Measurements from ENCODE around the gene SMAD2. TPM values are rescaled to one million over a fixed set of nuclear protein-coding genes. Genes with fewer than 3 reads are reported as not detected.

SMAD2 gene
- total RNA-seq, 1 experiment from 2014 or later: 163 TPM

DNA sequence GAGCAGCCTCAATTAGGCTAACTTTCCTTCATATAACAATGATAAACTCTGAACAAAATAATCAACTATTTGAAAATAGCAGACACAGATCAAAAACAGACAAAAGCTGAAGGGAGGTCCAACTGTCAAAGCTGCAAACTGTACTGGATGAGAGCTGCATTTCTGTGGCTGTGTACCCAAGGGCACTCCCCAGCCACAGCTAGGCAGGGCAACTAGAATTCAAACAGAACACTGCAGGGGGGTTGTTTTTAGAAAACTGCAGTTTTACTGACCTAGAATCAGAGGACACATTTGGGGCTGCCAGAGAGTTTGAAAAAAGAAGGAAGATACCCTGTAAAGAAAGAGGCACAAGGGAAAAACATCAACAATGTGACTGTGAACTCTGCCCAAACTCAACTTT lies 56.8 kb downstream of the SMAD2 start:
- peaks cover 38% of the 10 kb centered on the region; the same call in 1 of the 2 replicates for H3K36me3 ChIP-seq (ENCODE audit: insufficient read depth, low read length)
- H3K9me3 ChIP-seq (ENCODE audit: low read length): no peaks in the 10 kb centered on the region
- H3K4me1 ChIP-seq (ENCODE audit: low read length): peaks cover 10% of the 10 kb centered on the region; the same call in 1 of the 2 replicates
- H4K20me1 ChIP-seq (ENCODE audit: insufficient read depth, low read depth, low read length): no peaks in the 10 kb centered on the region
- no peak overlapping the region for H2AFZ ChIP-seq (ENCODE audit: low read length)
- H3K27me3 ChIP-seq (ENCODE audit: low read length): no peaks in the 10 kb centered on the region
- no peak for DNase-seq
- H3K9ac ChIP-seq (ENCODE audit: low read length): no peak overlapping the region
- peak overlapping the region; percentile 2; the same call in 1 of the 2 replicates for H3K27ac ChIP-seq (ENCODE audit: low read length)
- H3K9me2 ChIP-seq (replicated peaks; ENCODE audit: insufficient read depth, low read length): no peaks in the 10 kb centered on the region
- no peak overlapping the region for H3K4me3 ChIP-seq (ENCODE audit: low read length)
- no peak overlapping the region for H3K4me2 ChIP-seq (ENCODE audit: low read depth, low read length, poor library complexity, severe bottlenecking)
- H3K79me2 ChIP-seq (ENCODE audit: low read length): peaks cover 95% of the 10 kb centered on the region

- Histone ChIP-seq H3K79me2 (ENCODE audit: low read length) (peaks cover 93% of the 10 kb centered on the region), H3K9me2 (replicated peaks; ENCODE audit: insufficient read depth, low read length) (no peaks in the 10 kb centered on the region), H2AFZ (ENCODE audit: low read length) (no peak overlapping the region), H3K4me1 (ENCODE audit: low read length) (peaks cover 10% of the 10 kb centered on the region; the same call in 1 of the 2 replicates), H3K9ac (ENCODE audit: low read length) (no peak overlapping the region), H3K27ac (ENCODE audit: low read length) (no peak overlapping the region), H3K4me2 (ENCODE audit: low read depth, low read length, poor library complexity, severe bottlenecking) (no peak overlapping the region), H4K20me1 (ENCODE audit: insufficient read depth, low read depth, low read length) (no peaks in the 10 kb centered on the region), H3K4me3 (ENCODE audit: low read length) (no peak overlapping the region), H3K36me3 (ENCODE audit: insufficient read depth, low read length) (peaks cover 47% of the 10 kb centered on the region), H3K9me3 (ENCODE audit: low read length) (no peaks in the 10 kb centered on the region), H3K27me3 (ENCODE audit: low read length) (no peaks in the 10 kb centered on the region)
- DNase-seq: no peak
Measured at GRCh38 chr18:47872426-47872825, 58.0 kb downstream of the SMAD2 start.

DNA sequence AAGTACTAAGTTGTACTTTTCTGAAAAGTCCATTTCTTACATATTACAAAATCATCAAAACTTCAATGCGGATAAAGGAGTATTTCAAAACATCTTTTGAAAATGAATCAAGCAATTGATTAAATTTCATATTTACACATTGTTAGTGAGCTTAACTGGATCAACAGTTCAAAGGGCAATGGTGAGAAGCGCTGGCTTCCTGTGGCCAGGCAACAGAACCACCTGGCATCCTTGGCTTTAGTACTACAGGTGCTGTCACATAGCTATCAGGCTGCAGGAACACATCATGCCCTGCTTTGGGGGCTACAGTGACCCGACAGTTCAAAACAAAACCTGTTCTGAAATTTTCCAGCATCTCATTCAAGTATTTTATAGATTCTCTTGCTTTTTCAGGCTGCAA lies 59.2 kb downstream of the SMAD2 start:
- H3K9ac ChIP-seq (ENCODE audit: low read length): no peak overlapping the region
- H3K79me2 ChIP-seq (ENCODE audit: low read length): peaks cover 90% of the 10 kb centered on the region

GRCh38 chr18:47870605-47871004 lies 59.9 kb downstream of the SMAD2 start:
- Histone ChIP-seq H3K4me2 (ENCODE audit: low read depth, low read length, poor library complexity, severe bottlenecking) (no peak overlapping the region), H3K9me2 (replicated peaks; ENCODE audit: insufficient read depth, low read length) (no peaks in the 10 kb centered on the region), H2AFZ (ENCODE audit: low read length) (no peak overlapping the region), H3K27ac (ENCODE audit: low read length) (0 out of 2 replicates have a peak overlapping the region, but pooled peaks have one; percentile 17), H3K4me3 (ENCODE audit: low read length) (no peak overlapping the region), H3K4me1 (ENCODE audit: low read length) (peaks cover 4% of the 10 kb centered on the region; the same call in 1 of the 2 replicates), H3K9me3 (ENCODE audit: low read length) (no peaks in the 10 kb centered on the region), H3K27me3 (ENCODE audit: low read length) (no peaks in the 10 kb centered on the region), H4K20me1 (ENCODE audit: insufficient read depth, low read depth, low read length) (no peaks in the 10 kb centered on the region), H3K36me3 (ENCODE audit: insufficient read depth, low read length) (peaks cover 56% of the 10 kb centered on the region), H3K9ac (ENCODE audit: low read length) (no peak overlapping the region), H3K79me2 (ENCODE audit: low read length) (peaks cover 87% of the 10 kb centered on the region)
- DNase-seq: no peak

More for the DNA sequence above, 59.2 kb downstream of the SMAD2 start:
- peaks cover 57% of the 10 kb centered on the region for H3K36me3 ChIP-seq (ENCODE audit: insufficient read depth, low read length)
- H4K20me1 ChIP-seq (ENCODE audit: insufficient read depth, low read depth, low read length): no peaks in the 10 kb centered on the region
- peaks cover 7% of the 10 kb centered on the region; the same call in 1 of the 2 replicates for H3K4me1 ChIP-seq (ENCODE audit: low read length)
- no peaks in the 10 kb centered on the region for H3K9me2 ChIP-seq (replicated peaks; ENCODE audit: insufficient read depth, low read length)
- H3K27me3 ChIP-seq (ENCODE audit: low read length): no peaks in the 10 kb centered on the region
- no peaks in the 10 kb centered on the region for H3K9me3 ChIP-seq (ENCODE audit: low read length)
- no peak overlapping the region for H2AFZ ChIP-seq (ENCODE audit: low read length)
- no peak for DNase-seq
- no peak overlapping the region for H3K4me3 ChIP-seq (ENCODE audit: low read length)
- H3K4me2 ChIP-seq (ENCODE audit: low read depth, low read length, poor library complexity, severe bottlenecking): no peak overlapping the region
- 0 out of 2 replicates have a peak overlapping the region, but pooled peaks have one; percentile 17 for H3K27ac ChIP-seq (ENCODE audit: low read length)

- Histone ChIP-seq H3K27ac (ENCODE audit: low read length) (no peak overlapping the region), H3K4me1 (ENCODE audit: low read length) (peaks cover 4% of the 10 kb centered on the region; the same call in 1 of the 2 replicates), H3K79me2 (ENCODE audit: low read length) (peaks cover 78% of the 10 kb centered on the region), H3K9ac (ENCODE audit: low read length) (no peak overlapping the region), H3K4me2 (ENCODE audit: low read depth, low read length, poor library complexity, severe bottlenecking) (no peak overlapping the region), H3K9me2 (replicated peaks; ENCODE audit: insufficient read depth, low read length) (no peaks in the 10 kb centered on the region), H2AFZ (ENCODE audit: low read length) (no peak overlapping the region), H3K9me3 (ENCODE audit: low read length) (no peaks in the 10 kb centered on the region), H4K20me1 (ENCODE audit: insufficient read depth, low read depth, low read length) (no peaks in the 10 kb centered on the region), H3K27me3 (ENCODE audit: low read length) (no peaks in the 10 kb centered on the region), H3K36me3 (ENCODE audit: insufficient read depth, low read length) (peaks cover 69% of the 10 kb centered on the region), H3K4me3 (ENCODE audit: low read length) (no peak overlapping the region)
- DNase-seq: no peak
Measured at GRCh38 chr18:47868744-47869143, 61.7 kb downstream of the SMAD2 start.

DNA sequence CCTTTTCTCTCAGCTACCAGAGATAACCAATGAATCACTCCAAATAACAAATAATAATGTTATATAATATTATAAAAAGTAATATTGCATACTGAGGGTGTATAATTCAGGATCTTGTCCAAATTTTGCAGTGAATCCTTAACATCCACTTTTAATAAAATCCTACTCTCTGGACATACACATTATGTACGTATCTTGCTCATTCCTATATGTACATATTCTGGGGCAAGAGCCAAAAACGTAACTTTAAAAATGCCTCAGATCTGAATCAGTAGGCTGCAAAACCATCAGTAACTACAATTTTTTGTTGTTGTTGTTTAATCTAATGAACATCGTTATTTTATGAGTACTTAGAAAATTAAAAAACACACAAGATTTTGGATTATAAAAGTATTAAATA lies 65.3 kb downstream of the SMAD2 start:
- Histone ChIP-seq H3K9me2 (replicated peaks; ENCODE audit: insufficient read depth, low read length) (no peaks in the 10 kb centered on the region), H3K9me3 (ENCODE audit: low read length) (no peaks in the 10 kb centered on the region), H3K4me1 (ENCODE audit: low read length) (no peaks in the 10 kb centered on the region), H3K4me2 (ENCODE audit: low read depth, low read length, poor library complexity, severe bottlenecking) (no peak overlapping the region), H3K79me2 (ENCODE audit: low read length) (peaks cover 70% of the 10 kb centered on the region), H3K27ac (ENCODE audit: low read length) (no peak overlapping the region), H2AFZ (ENCODE audit: low read length) (no peak overlapping the region), H3K36me3 (ENCODE audit: insufficient read depth, low read length) (peaks cover 91% of the 10 kb centered on the region), H4K20me1 (ENCODE audit: insufficient read depth, low read depth, low read length) (no peaks in the 10 kb centered on the region), H3K27me3 (ENCODE audit: low read length) (no peaks in the 10 kb centered on the region), H3K9ac (ENCODE audit: low read length) (no peak overlapping the region), H3K4me3 (ENCODE audit: low read length) (no peak overlapping the region)
- DNase-seq: no peak

DNA sequence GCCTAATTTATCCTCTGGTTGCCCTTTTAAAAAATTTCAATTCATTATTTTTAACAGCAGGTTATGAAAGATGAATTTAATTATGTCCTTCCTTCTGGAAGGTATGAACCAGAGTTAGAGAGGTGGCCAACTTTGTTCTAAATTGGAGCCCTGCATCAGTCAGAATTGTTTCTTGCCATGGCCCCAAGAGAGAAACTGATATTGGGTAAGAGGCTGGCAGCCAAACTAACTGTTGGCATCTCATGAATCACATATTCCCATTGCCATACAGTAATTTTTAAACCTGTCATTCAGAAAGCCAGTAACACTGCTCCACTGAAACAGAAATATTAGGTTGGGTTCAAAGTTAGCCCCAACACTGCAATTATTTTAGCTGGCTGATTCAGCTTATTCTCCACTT lies 67.4 kb downstream of the SMAD2 start:
- Histone ChIP-seq H3K4me3 (ENCODE audit: low read length) (no peak overlapping the region), H3K79me2 (ENCODE audit: low read length) (peaks cover 62% of the 10 kb centered on the region), H3K9me3 (ENCODE audit: low read length) (peaks cover 5% of the 10 kb centered on the region; the same call in 1 of the 2 replicates)

GRCh38 chr18:47858607-47859006 lies 71.9 kb downstream of the SMAD2 start:
- Histone ChIP-seq H3K9me3 (ENCODE audit: low read length) (peaks cover 5% of the 10 kb centered on the region; the same call in 1 of the 2 replicates), H3K4me3 (ENCODE audit: low read length) (no peak overlapping the region), H3K36me3 (ENCODE audit: insufficient read depth, low read length) (peaks cover 72% of the 10 kb centered on the region), H3K4me2 (ENCODE audit: low read depth, low read length, poor library complexity, severe bottlenecking) (no peak overlapping the region), H3K27me3 (ENCODE audit: low read length) (no peaks in the 10 kb centered on the region), H3K9ac (ENCODE audit: low read length) (no peak overlapping the region), H3K9me2 (replicated peaks; ENCODE audit: insufficient read depth, low read length) (no peaks in the 10 kb centered on the region), H3K4me1 (ENCODE audit: low read length) (no peaks in the 10 kb centered on the region), H2AFZ (ENCODE audit: low read length) (no peak overlapping the region), H3K27ac (ENCODE audit: low read length) (no peak overlapping the region), H3K79me2 (ENCODE audit: low read length) (peaks cover 38% of the 10 kb centered on the region), H4K20me1 (ENCODE audit: insufficient read depth, low read depth, low read length) (no peaks in the 10 kb centered on the region)
- DNase-seq: no peak

More for the DNA sequence above, 67.4 kb downstream of the SMAD2 start:
- Histone ChIP-seq H2AFZ (ENCODE audit: low read length) (no peak overlapping the region), H3K27me3 (ENCODE audit: low read length) (no peaks in the 10 kb centered on the region), H3K27ac (ENCODE audit: low read length) (no peak overlapping the region), H3K4me2 (ENCODE audit: low read depth, low read length, poor library complexity, severe bottlenecking) (no peak overlapping the region), H3K36me3 (ENCODE audit: insufficient read depth, low read length) (peaks cover 94% of the 10 kb centered on the region), H3K9ac (ENCODE audit: low read length) (no peak overlapping the region), H3K9me2 (replicated peaks; ENCODE audit: insufficient read depth, low read length) (no peaks in the 10 kb centered on the region), H3K4me1 (ENCODE audit: low read length) (no peaks in the 10 kb centered on the region), H4K20me1 (ENCODE audit: insufficient read depth, low read depth, low read length) (no peaks in the 10 kb centered on the region)
- no peak for DNase-seq

Data from Karpas-422 (cell line).